CD8-positive, alpha-beta memory T cell (primary cell): ENCODE measurements around the gene SIGLEC14. TPM values are rescaled to one million over a fixed set of nuclear protein-coding genes. Genes with fewer than 3 reads are reported as not detected.
"Not testable (repeated sequence)": the region's sequence is repeated elsewhere in the genome, so short reads cannot be mapped to it uniquely, and the experiment has no call there.

Experiments used
- CTCF ChIA-PET: fragments of 350-600 bp; sonication (Branson Sonifier 250); formaldehyde crosslinking; loops from one replicate; lab custom pipeline; 2021; ENCODE audit warnings: antibody characterized with exemption; lab: Charles Lee
- POLR2A ChIA-PET: fragments of 350-600 bp; sonication (Branson Sonifier 250); formaldehyde crosslinking; loops from one replicate; lab custom pipeline; 2021; ENCODE audit warnings: antibody characterized with exemption; lab: Charles Lee
- DNase-seq, 5 donors: peaks; one replicate each; pipeline versions ENCODE4 v3.0.0 to v3.0.0-alpha.2; 2020 to 2022; ENCODE audit warnings: mixed read lengths in 1 of 5
- H3K27ac ChIP-seq: one replicate; pipeline ENCODE4 v1.7.0; 2013; ENCODE audit warnings: low read depth, mild to moderate bottlenecking, low read length, moderate library complexity
- H3K27me3 ChIP-seq: 2 replicates; pipeline ENCODE4 v1.7.0; 2013; ENCODE audit warnings: low read length, mild to moderate bottlenecking; ENCODE audit not compliant: insufficient read depth, poor library complexity, severe bottlenecking
- H3K36me3 ChIP-seq: 2 replicates; pipeline ENCODE4 v1.7.0; 2013; ENCODE audit warnings: mild to moderate bottlenecking, low read length, moderate library complexity; ENCODE audit not compliant: insufficient read depth
- H3K4me1 ChIP-seq: 2 replicates; pipeline ENCODE4 v1.7.0; 2013; ENCODE audit warnings: mild to moderate bottlenecking, low read length, moderate library complexity; ENCODE audit not compliant: insufficient read depth
- H3K4me3 ChIP-seq: 2 replicates; pipeline ENCODE4 v1.7.0; 2013; ENCODE audit warnings: mild to moderate bottlenecking, low read length
- H3K9me3 ChIP-seq: 2 replicates; pipeline ENCODE4 v1.7.0; 2013; ENCODE audit warnings: mild to moderate bottlenecking, low read length
- H3K27ac Mint-ChIP-seq, 8 donors: one replicate each; pipeline ENCODE4 v1.8.0; 2020 to 2021; ENCODE audit warnings: mixed read lengths in 8 of 8, mild to moderate bottlenecking in 6 of 8, inconsistent platforms in 3 of 8, moderate library complexity in 3 of 8
- H3K27me3 Mint-ChIP-seq, 2 donors: one replicate each; pipeline ENCODE4 v1.8.0; 2020 to 2021; ENCODE audit warnings: mixed read lengths in 2 of 2, mild to moderate bottlenecking in 1 of 2, moderate library complexity in 1 of 2
- H3K36me3 Mint-ChIP-seq, 3 donors: one replicate each; pipeline ENCODE4 v1.8.0; 2020 to 2021; ENCODE audit warnings: mixed read lengths in 3 of 3, inconsistent platforms in 1 of 3, mild to moderate bottlenecking in 1 of 3
- H3K4me1 Mint-ChIP-seq, 3 donors: one replicate each; pipeline ENCODE4 v1.8.0; 2020 to 2021; ENCODE audit warnings: mixed read lengths in 3 of 3, inconsistent platforms in 1 of 3, mild to moderate bottlenecking in 1 of 3
- H3K4me3 Mint-ChIP-seq, 7 donors: one replicate each; pipeline ENCODE4 v1.8.0; 2020 to 2021; ENCODE audit warnings: mixed read lengths in 7 of 7, mild to moderate bottlenecking in 6 of 7, moderate library complexity in 4 of 7, inconsistent platforms in 2 of 7
- H3K9me3 Mint-ChIP-seq, 5 donors: one replicate each; pipeline ENCODE4 v1.8.0; 2020 to 2022; ENCODE audit warnings: mixed read lengths in 5 of 5, mild to moderate bottlenecking in 3 of 5, moderate library complexity in 2 of 5, inconsistent platforms in 1 of 5
- polyA plus RNA-seq: library from polyadenylated mRNA; unstranded; fragments of 300-500 nt; fragmentation: Illumina TruSeq; gene quantifications from one replicate; pipeline ENCODE4 v1.2.3, GENCODE V29; 2021
- total RNA-seq, 2 experiments: library from RNA; stranded (reverse); gene quantifications; one replicate each; pipeline ENCODE4 v1.2.3, GENCODE V29; 2021

Gene SIGLEC14
- total and polyA plus RNA-seq, 3 experiments from 2014 or later = 0.33 to 0.35 TPM; not detected in 1

DNA sequence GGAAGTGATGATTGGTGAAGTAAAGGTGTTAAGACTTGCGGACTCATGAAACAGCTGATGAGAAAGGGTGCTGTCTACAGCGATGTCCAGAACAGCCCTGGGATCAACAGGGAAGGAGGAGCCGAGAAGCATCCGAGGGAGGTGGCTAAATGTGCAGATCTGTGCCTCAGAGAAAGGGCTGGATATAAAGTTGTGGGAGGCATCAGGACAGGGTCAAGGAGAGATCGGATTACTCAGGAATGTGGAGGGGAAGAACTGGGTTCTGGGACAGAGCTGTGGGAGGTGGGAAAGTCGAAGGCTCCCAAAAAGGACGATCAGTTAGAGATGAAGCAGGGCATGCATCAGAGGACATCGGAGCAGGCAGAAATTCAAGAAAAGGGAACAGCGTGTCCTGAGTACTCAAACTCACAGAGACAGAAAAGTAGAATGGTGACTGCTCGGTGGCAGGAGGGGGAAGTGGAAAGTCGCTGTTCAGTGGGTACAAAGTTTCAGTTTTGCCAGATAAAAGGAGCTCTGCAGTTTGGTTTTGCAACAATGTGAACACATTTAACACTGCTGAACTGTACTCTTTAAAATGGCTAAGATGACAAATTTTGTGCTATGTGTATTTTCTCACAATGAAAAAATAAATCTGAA, 1.9 kb downstream of the SIGLEC14 start:
- Histone ChIP-seq H3K9me3 (no peaks in the 10 kb centered on the region), H3K36me3 (no peaks in the 10 kb centered on the region), H3K4me1 (no peaks in the 10 kb centered on the region), H3K27ac (no peak overlapping the region), H3K4me3 (no peak overlapping the region), H3K27me3 (peaks cover 3% of the 10 kb centered on the region)
- no peak for DNase-seq
- peaks cover 0 to 3% (median 0%) of the 10 kb centered on the region in 5 donors for H3K9me3 Mint-ChIP-seq
- ChIA-PET CTCF (interaction anchor here (0.9 kb wide), 1 partner anchor 12 kb away, joined by 3 read pairs; no protein-coding TSS in a partner anchor), POLR2A (no interaction called here)
- H3K4me1 Mint-ChIP-seq = no peaks in the 10 kb centered on the region
- H3K4me3 Mint-ChIP-seq = no peak overlapping the region
- no peaks in the 10 kb centered on the region for H3K36me3 Mint-ChIP-seq
- peak overlapping the region in 1 of 8 donors; percentile 8 for H3K27ac Mint-ChIP-seq
- H3K27me3 Mint-ChIP-seq = peaks cover 8 to 43% of the 10 kb centered on the region in 2 donors

DNA sequence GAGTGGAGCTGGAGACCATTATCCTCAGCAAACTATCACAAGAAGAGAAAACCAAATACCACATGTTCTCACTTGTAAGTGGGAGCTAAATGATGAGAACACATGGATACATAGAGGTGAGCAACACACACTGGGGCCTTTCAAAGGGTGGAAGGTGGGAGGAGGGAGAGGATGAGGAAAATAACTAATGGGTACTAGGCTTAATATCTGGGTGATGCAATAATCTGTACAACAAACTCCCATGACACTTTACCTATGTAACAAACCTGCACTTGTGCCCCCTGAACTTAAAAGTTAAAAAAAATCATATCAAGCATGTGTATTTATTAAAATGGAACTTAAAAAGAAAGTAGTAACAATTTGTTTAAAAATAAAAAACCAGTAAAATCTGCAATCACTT, 5.0 kb downstream of the SIGLEC14 start:
- no peaks in the 10 kb centered on the region for H3K36me3 ChIP-seq
- H3K4me1 Mint-ChIP-seq = no peaks in the 10 kb centered on the region
- H3K4me3 ChIP-seq = no peak overlapping the region
- H3K27me3 ChIP-seq = no peaks in the 10 kb centered on the region
- H3K27ac Mint-ChIP-seq = no peak overlapping the region
- no peaks in the 10 kb centered on the region for H3K9me3 ChIP-seq
- no peaks in the 10 kb centered on the region for H3K4me1 ChIP-seq
- no peak overlapping the region for H3K27ac ChIP-seq
- POLR2A ChIA-PET = no interaction called here
- H3K36me3 Mint-ChIP-seq = peaks cover 0 to 5% (median 0%) of the 10 kb centered on the region in 3 donors
- CTCF ChIA-PET = no interaction called here
- peaks cover 5 to 65% of the 10 kb centered on the region in 2 donors for H3K27me3 Mint-ChIP-seq
- no peak for DNase-seq
- H3K4me3 Mint-ChIP-seq = no peak overlapping the region
- H3K9me3 Mint-ChIP-seq = peaks cover 0 to 8% (median 2%) of the 10 kb centered on the region in 5 donors

- no peaks in the 10 kb centered on the region for H3K4me1 Mint-ChIP-seq
- H3K36me3 Mint-ChIP-seq = peaks cover 0 to 5% (median 0%) of the 10 kb centered on the region in 3 donors
- no peak overlapping the region for H3K4me3 ChIP-seq
- no peaks in the 10 kb centered on the region for H3K9me3 ChIP-seq
- H3K27me3 ChIP-seq = no peaks in the 10 kb centered on the region
- POLR2A ChIA-PET = no interaction called here
- H3K27ac ChIP-seq = no peak overlapping the region
- no peak overlapping the region for H3K27ac Mint-ChIP-seq
- no peak for DNase-seq
- peaks cover 0 to 10% (median 4%) of the 10 kb centered on the region in 5 donors for H3K9me3 Mint-ChIP-seq
- H3K36me3 ChIP-seq = no peaks in the 10 kb centered on the region
- H3K27me3 Mint-ChIP-seq = peaks cover 5 to 64% of the 10 kb centered on the region in 2 donors
- no peaks in the 10 kb centered on the region for H3K4me1 ChIP-seq
- no peak overlapping the region for H3K4me3 Mint-ChIP-seq
- CTCF ChIA-PET = no interaction called here
These were observed 6.2 kb downstream of the SIGLEC14 start for GRCh38 chr19:51640386-51640785.

- Mint-ChIP-seq H3K27ac (no peak overlapping the region), H3K4me3 (no peak overlapping the region), H3K36me3 (peaks cover 0 to 5% (median 0%) of the 10 kb centered on the region in 3 donors), H3K9me3 (peaks cover 0 to 10% (median 4%) of the 10 kb centered on the region in 5 donors), H3K4me1 (no peaks in the 10 kb centered on the region), H3K27me3 (peaks cover 5 to 59% of the 10 kb centered on the region in 2 donors)
- Histone ChIP-seq H3K36me3 (no peaks in the 10 kb centered on the region), H3K4me1 (no peaks in the 10 kb centered on the region), H3K9me3 (no peaks in the 10 kb centered on the region), H3K27me3 (no peaks in the 10 kb centered on the region), H3K27ac (no peak overlapping the region), H3K4me3 (no peak overlapping the region)
- DNase-seq = no peak
- ChIA-PET POLR2A (no interaction called here), CTCF (no interaction called here)
These were observed 6.7 kb downstream of the SIGLEC14 start for GRCh38 chr19:51639916-51640315.

DNA sequence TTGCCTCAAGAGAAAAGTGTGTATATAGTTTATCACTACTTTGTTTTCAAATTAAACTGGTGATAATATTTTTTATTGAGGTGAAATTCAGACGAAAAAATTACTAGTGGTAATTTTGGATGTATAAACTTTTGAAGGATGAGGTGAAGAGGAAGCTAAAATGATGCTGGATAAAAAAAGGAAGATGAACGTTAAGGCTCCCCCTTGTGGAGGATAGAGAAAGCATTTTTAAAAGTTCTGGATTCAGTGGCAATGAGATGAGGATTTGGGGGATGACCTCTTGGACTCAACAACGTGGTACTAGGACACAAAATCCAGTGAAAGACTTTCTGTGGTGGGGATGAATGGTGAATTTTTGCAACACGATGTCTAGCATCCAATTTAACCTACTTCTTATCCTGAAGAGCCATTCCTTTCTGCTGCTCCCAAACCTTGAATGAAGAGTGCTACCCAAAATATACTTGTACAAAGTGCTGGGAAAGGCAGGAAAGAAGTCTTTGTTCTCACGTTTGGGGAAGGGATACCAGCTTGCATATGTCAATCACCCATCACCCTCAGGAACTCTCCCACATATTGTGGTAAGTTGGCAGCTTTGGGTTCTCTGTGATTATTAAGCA, 9.2 kb downstream of the SIGLEC14 start:
- Mint-ChIP-seq H3K4me1 (no peaks in the 10 kb centered on the region), H3K27me3 (peaks cover 0 to 48% of the 10 kb centered on the region in 2 donors), H3K36me3 (peaks cover 0 to 5% (median 0%) of the 10 kb centered on the region in 3 donors), H3K9me3 (peaks cover 0 to 10% (median 4%) of the 10 kb centered on the region in 5 donors), H3K27ac (no peak overlapping the region), H3K4me3 (no peak overlapping the region)
- CTCF ChIA-PET = no interaction called here
- no peak for DNase-seq
- Histone ChIP-seq H3K36me3 (no peaks in the 10 kb centered on the region), H3K4me1 (no peaks in the 10 kb centered on the region), H3K27me3 (no peaks in the 10 kb centered on the region), H3K4me3 (no peak overlapping the region), H3K27ac (no peak overlapping the region), H3K9me3 (no peaks in the 10 kb centered on the region)
- POLR2A ChIA-PET = no interaction called here

GRCh38 chr19:51632126-51632525, 14.5 kb downstream of the SIGLEC14 start:
- no peak overlapping the region for H3K4me3 ChIP-seq
- CTCF ChIA-PET = no interaction called here
- H3K27ac ChIP-seq = no peak overlapping the region
- no peak for DNase-seq
- H3K27ac Mint-ChIP-seq = no peak overlapping the region
- H3K4me1 Mint-ChIP-seq = no peaks in the 10 kb centered on the region
- peaks cover 14 to 21% of the 10 kb centered on the region in 2 donors for H3K27me3 Mint-ChIP-seq
- H3K4me1 ChIP-seq = no peaks in the 10 kb centered on the region
- H3K36me3 Mint-ChIP-seq = peaks cover 0 to 4% (median 3%) of the 10 kb centered on the region in 3 donors
- H3K27me3 ChIP-seq = no peaks in the 10 kb centered on the region
- no peaks in the 10 kb centered on the region for H3K9me3 ChIP-seq
- POLR2A ChIA-PET = no interaction called here
- H3K36me3 ChIP-seq = no peaks in the 10 kb centered on the region
- no peak overlapping the region for H3K4me3 Mint-ChIP-seq
- H3K9me3 Mint-ChIP-seq = peaks cover 0 to 7% (median 3%) of the 10 kb centered on the region in 5 donors

DNA sequence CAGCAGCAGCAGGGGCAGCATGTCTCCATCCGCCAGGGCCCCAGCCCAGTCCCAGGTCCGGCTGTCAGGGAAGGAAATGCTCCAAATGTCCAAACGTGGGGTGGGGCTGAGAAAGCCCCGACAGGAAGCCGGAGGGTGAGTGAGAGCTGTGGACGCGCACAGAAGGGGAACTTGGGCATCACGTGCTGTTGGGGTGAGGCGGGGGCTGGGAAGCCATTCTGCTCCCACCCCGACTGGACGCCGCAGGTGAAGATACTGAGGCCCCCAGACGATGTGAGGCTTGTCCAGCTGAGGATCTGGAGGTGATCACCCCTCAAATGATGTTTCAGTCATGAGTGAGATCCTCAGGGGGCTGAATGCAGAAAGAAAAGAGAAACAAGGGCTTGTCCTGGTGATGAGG, 16.3 kb downstream of the SIGLEC14 start, which contains the start of gene SIGLEC5:
Gene SIGLEC5, minus strand, starts transcription at position 87 of the 400 bp plus-strand sequence. Its CDS starts 66 bp downstream, at position 21.
- DNase-seq, POLR2A ChIA-PET, H3K4me3 ChIP-seq, H3K27ac ChIP-seq, H3K9me3 ChIP-seq, H3K27me3 ChIP-seq, H3K4me1 Mint-ChIP-seq, CTCF ChIA-PET, H3K4me3 Mint-ChIP-seq, H3K36me3 Mint-ChIP-seq, H3K36me3 ChIP-seq, H3K4me1 ChIP-seq, H3K9me3 Mint-ChIP-seq: not testable (repeated sequence)
- Mint-ChIP-seq H3K27ac (peak within 1 kb of the TSS in 1 of 8 donors; percentile 79), H3K27me3 (peaks cover 16 to 27% of the 10 kb centered on the region in 2 donors)
